DND-41 (cell line): ENCODE data around the gene BEST2.

ENCODE experiments used
- CTCF ChIP-seq: IDR thresholded peaks from 2 replicates; pipeline ENCODE4 v1.5.1; 2012; ENCODE audit warnings: borderline replicate concordance, low read length, moderate library complexity, mild to moderate bottlenecking; ENCODE audit not compliant: poor library complexity, severe bottlenecking; ENCODE audit errors: extremely low read depth
- EZH2 ChIP-seq: IDR thresholded peaks from 3 replicates; pipeline ENCODE4 v1.6.1; 2012; ENCODE audit warnings: borderline replicate concordance, low read depth, mild to moderate bottlenecking, moderate library complexity, low read length, inconsistent platforms; ENCODE audit not compliant: severe bottlenecking

- TF ChIP-seq CTCF, result no peak
- no peak for TF ChIP-seq EZH2
Observed at GRCh38 chr19:12784871-12785430, 33.4 kb downstream of the BEST2 start.
